Measurements from ENCODE around the gene RPS16. TPM values are rescaled to one million over a fixed set of nuclear protein-coding genes. Genes with fewer than 3 reads are reported as not detected.

The RPS16 gene
- total RNA-seq, 1 donor from 2014 or later = 75.3 TPM

- Histone ChIP-seq H3K36me3 (ENCODE audit: control insufficient read depth, insufficient read depth, low read length) (peaks cover 16% of the 10 kb centered on the region), H3K27me3 (ENCODE audit: control insufficient read depth, insufficient read depth, low read length) (no peaks in the 10 kb centered on the region), H3K4me3 (ENCODE audit: low read depth, low read length) (peak overlapping the region; percentile 98)
- no peak for TF ChIP-seq CTCF (IDR thresholded peaks at IDR 0.05; ENCODE audit: insufficient read depth, low read length, severe bottlenecking)
- DNase-seq (ENCODE audit: low read depth) = peak; percentile 65
- FAIRE-seq = no peak
These were observed 27.1 kb downstream of the RPS16 start for GRCh38 chr19:39408392-39409207.

GRCh38 chr19:39407660-39408391 lies 27.9 kb downstream of the RPS16 start:
- H3K27me3 ChIP-seq (ENCODE audit: control insufficient read depth, insufficient read depth, low read length) = no peaks in the 10 kb centered on the region
- no peak for DNase-seq (ENCODE audit: low read depth)
- TF ChIP-seq CTCF (IDR thresholded peaks at IDR 0.05; ENCODE audit: insufficient read depth, low read length, severe bottlenecking) = no peak
- peak overlapping the region; percentile 98 for H3K4me3 ChIP-seq (ENCODE audit: low read depth, low read length)
- H3K36me3 ChIP-seq (ENCODE audit: control insufficient read depth, insufficient read depth, low read length) = peaks cover 16% of the 10 kb centered on the region
- FAIRE-seq = no peak

- TF ChIP-seq CTCF (IDR thresholded peaks at IDR 0.05; ENCODE audit: insufficient read depth, low read length, severe bottlenecking) = no peak
- DNase-seq (ENCODE audit: low read depth) (no peak), FAIRE-seq (no peak)
These were observed 28.4 kb downstream of the RPS16 start for GRCh38 chr19:39407410-39407659.

GRCh38 chr19:39406656-39407409 lies 28.9 kb downstream of the RPS16 start, which contains the start of gene ZFP36:
TSS of gene ZFP36 (plus strand) at chr19:39406847. CDS start at chr19:39406905, 58 bp downstream.
- no peak for TF ChIP-seq CTCF (IDR thresholded peaks at IDR 0.05; ENCODE audit: insufficient read depth, low read length, severe bottlenecking)
- no peak for FAIRE-seq
- peak; percentile 63 for DNase-seq (ENCODE audit: low read depth)
- H3K4me3 ChIP-seq (ENCODE audit: low read depth, low read length) = peak within 1 kb of the TSS; percentile 98
- no peaks in the 10 kb centered on the region for H3K27me3 ChIP-seq (ENCODE audit: control insufficient read depth, insufficient read depth, low read length)
- peaks cover 16% of the 10 kb centered on the region for H3K36me3 ChIP-seq (ENCODE audit: control insufficient read depth, insufficient read depth, low read length)

More at GRCh38 chr19:39407410-39407659, 28.4 kb downstream of the RPS16 start:
- peaks cover 16% of the 10 kb centered on the region for H3K36me3 ChIP-seq (ENCODE audit: control insufficient read depth, insufficient read depth, low read length)
- H3K27me3 ChIP-seq (ENCODE audit: control insufficient read depth, insufficient read depth, low read length) = no peaks in the 10 kb centered on the region
- peak overlapping the region; percentile 98 for H3K4me3 ChIP-seq (ENCODE audit: low read depth, low read length)

- H3K27me3 ChIP-seq (ENCODE audit: control insufficient read depth, insufficient read depth, low read length) = no peaks in the 10 kb centered on the region
- peak; percentile 33 for DNase-seq (ENCODE audit: low read depth)
- TF ChIP-seq CTCF (IDR thresholded peaks at IDR 0.05; ENCODE audit: insufficient read depth, low read length, severe bottlenecking) = no peak
- H3K4me3 ChIP-seq (ENCODE audit: low read depth, low read length) = peak overlapping the region; percentile 98
- no peak for FAIRE-seq
- H3K36me3 ChIP-seq (ENCODE audit: control insufficient read depth, insufficient read depth, low read length) = peaks cover 16% of the 10 kb centered on the region
These were observed 29.6 kb downstream of the RPS16 start for GRCh38 chr19:39405958-39406655.
